Loucy (cell line): ENCODE results near the gene DNM1.

Source experiments
- H2AFZ ChIP-seq: fragments of 200-600 bp; sonication (generic); 2 replicates; pipeline ENCODE4 v1.6.0; 2016; ENCODE audit warnings: antibody characterized with exemption, mild to moderate bottlenecking, low read length, moderate library complexity
- H3F3A ChIP-seq: fragments of 200-600 bp; 2 replicates; pipeline ENCODE4 v1.6.0; 2016; ENCODE audit warnings: antibody characterized with exemption, low read depth, mild to moderate bottlenecking
- H3K27me3 ChIP-seq: fragments of 200-600 bp; sonication (generic); 2 replicates; pipeline ENCODE4 v1.6.1; 2014; ENCODE audit warnings: low read length, mild to moderate bottlenecking; ENCODE audit not compliant: insufficient read depth, poor library complexity, severe bottlenecking
- H3K36me3 ChIP-seq: fragments of 200-600 bp; sonication (generic); 2 replicates; pipeline ENCODE4 v1.6.1; 2016; ENCODE audit warnings: low read length; ENCODE audit not compliant: insufficient read depth
- H3K4me1 ChIP-seq: fragments of 200-600 bp; sonication (generic); 2 replicates; pipeline ENCODE4 v1.5.1; 2014; ENCODE audit warnings: low read length, mild to moderate bottlenecking; ENCODE audit not compliant: insufficient read depth, poor library complexity, severe bottlenecking
- H3K4me2 ChIP-seq: fragments of 200-600 bp; sonication (generic); 2 replicates; pipeline ENCODE4 v1.6.0; 2014; ENCODE audit warnings: antibody characterized with exemption, low read length, low read depth, mild to moderate bottlenecking; ENCODE audit not compliant: poor library complexity, severe bottlenecking
- H3K4me3 ChIP-seq: fragments of 200-600 bp; sonication (generic); 2 replicates; pipeline ENCODE4 v1.5.1; 2014; ENCODE audit warnings: low read length, mild to moderate bottlenecking, mixed read lengths; ENCODE audit not compliant: poor library complexity, severe bottlenecking
- H3K79me2 ChIP-seq: fragments of 200-600 bp; sonication (generic); 2 replicates; pipeline ENCODE4 v1.6.1; 2014; ENCODE audit warnings: low read length; ENCODE audit not compliant: insufficient read depth
- H3K9ac ChIP-seq: fragments of 200-600 bp; sonication (generic); 2 replicates; pipeline ENCODE4 v1.6.0; 2014; ENCODE audit warnings: mild to moderate bottlenecking, low read depth, low read length, moderate library complexity; ENCODE audit not compliant: poor library complexity, severe bottlenecking
- H3K9me2 ChIP-seq: fragments of 200-600 bp; sonication (generic); replicated peaks from 2 replicates; pipeline ENCODE4 v1.6.1; 2016; ENCODE audit warnings: low read depth, low read length, mixed read lengths
- H3K9me3 ChIP-seq: fragments of 200-600 bp; sonication (generic); 2 replicates; pipeline ENCODE4 v1.6.1; 2014; ENCODE audit warnings: mild to moderate bottlenecking, antibody characterized with exemption, low read length, low read depth; ENCODE audit not compliant: insufficient read depth
- H4K20me1 ChIP-seq: fragments of 200-600 bp; sonication (generic); 2 replicates; pipeline ENCODE4 v1.6.0; 2014; ENCODE audit warnings: antibody characterized with exemption, low read length, mild to moderate bottlenecking; ENCODE audit not compliant: insufficient read depth, poor library complexity, severe bottlenecking
- CTCF ChIP-seq: fragments of 200-600 bp; sonication (generic); conservative IDR thresholded peaks from 2 replicates; pipeline ENCODE4 v1.5.1; 2014; ENCODE audit warnings: mild to moderate bottlenecking, antibody characterized with exemption, low read length
- EZH2phosphoT487 ChIP-seq: fragments of 200-600 bp; IDR thresholded peaks from 2 replicates; pipeline ENCODE4 v1.6.1; 2018; ENCODE audit warnings: antibody characterized with exemption, mild to moderate bottlenecking, moderate library complexity, borderline replicate concordance

DNM1 gene

DNA sequence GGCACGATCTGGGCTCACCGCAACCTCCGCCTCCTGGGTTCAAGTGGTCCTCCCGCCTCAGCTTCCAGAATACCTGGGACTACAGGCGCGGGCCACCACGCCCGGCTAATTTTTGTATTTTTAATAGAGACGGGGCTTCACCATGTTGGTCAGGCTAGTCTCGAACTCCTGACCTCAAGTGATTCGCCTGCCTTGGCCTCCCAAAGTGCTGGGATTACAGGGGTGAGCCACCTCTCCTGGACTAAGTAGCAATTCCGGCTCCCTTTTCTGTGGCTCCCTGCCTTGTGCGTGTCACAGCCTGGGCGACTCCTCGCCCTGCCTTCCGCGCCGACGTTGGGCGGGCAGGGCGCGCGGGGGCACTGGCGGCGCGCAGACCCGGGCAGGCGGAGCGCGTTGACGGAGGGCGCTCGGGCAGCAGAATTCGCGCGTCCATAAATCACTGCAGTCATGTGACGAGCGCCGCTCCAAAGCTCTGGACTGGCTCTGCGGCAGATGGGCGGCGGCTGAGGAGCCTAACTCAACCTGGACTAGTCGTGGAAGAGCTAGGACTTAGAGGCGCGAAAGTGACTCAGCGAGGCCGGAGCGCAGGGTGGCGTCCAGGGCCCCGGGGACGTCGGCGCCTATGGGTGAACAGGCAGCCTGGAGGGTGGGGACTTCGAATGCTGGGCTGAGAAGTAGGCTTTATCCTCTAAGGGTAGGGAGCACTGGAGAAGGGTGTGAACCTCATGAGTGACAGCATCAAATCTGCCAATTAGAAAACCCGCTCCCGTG, 10.4 kb upstream of the DNM1 start:
- Histone ChIP-seq H3K79me2 (peaks cover 25% of the 10 kb centered on the region), H3K4me2 (no peak overlapping the region), H3K4me3 (no peak overlapping the region), H3K27me3 (no peaks in the 10 kb centered on the region), H3F3A (no peaks in the 10 kb centered on the region), H3K4me1 (peaks cover 27% of the 10 kb centered on the region), H2AFZ (no peak overlapping the region), H4K20me1 (no peaks in the 10 kb centered on the region), H3K9me3 (no peaks in the 10 kb centered on the region), H3K36me3 (no peaks in the 10 kb centered on the region), H3K9me2 (no peaks in the 10 kb centered on the region), H3K9ac (no peak overlapping the region)
- TF ChIP-seq CTCF = no peak
- no peak for TF ChIP-seq EZH2phosphoT487

GRCh38 chr9:128193469-128194096, 9.6 kb upstream of the DNM1 start:
- Histone ChIP-seq H3K9me3 (no peaks in the 10 kb centered on the region), H2AFZ (no peak overlapping the region), H4K20me1 (no peaks in the 10 kb centered on the region), H3K9ac (no peak overlapping the region), H3K9me2 (no peaks in the 10 kb centered on the region), H3K4me3 (no peak overlapping the region), H3K4me1 (peaks cover 22% of the 10 kb centered on the region), H3K36me3 (no peaks in the 10 kb centered on the region), H3K79me2 (peaks cover 25% of the 10 kb centered on the region), H3K4me2 (no peak overlapping the region), H3K27me3 (no peaks in the 10 kb centered on the region), H3F3A (no peaks in the 10 kb centered on the region)
- TF ChIP-seq CTCF (no peak), EZH2phosphoT487 (no peak)

GRCh38 chr9:128201441-128202369, 1.5 kb upstream of the DNM1 start:
- TF ChIP-seq CTCF = no peak
- no peak for TF ChIP-seq EZH2phosphoT487
- H3K36me3 ChIP-seq = no peaks in the 10 kb centered on the region
- no peaks in the 10 kb centered on the region for H3K79me2 ChIP-seq
- no peak overlapping the region for H3K4me3 ChIP-seq
- no peak overlapping the region for H2AFZ ChIP-seq
- peaks cover 7% of the 10 kb centered on the region for H3K27me3 ChIP-seq
- H4K20me1 ChIP-seq = no peaks in the 10 kb centered on the region
- no peaks in the 10 kb centered on the region for H3K9me2 ChIP-seq
- H3K9ac ChIP-seq = no peak overlapping the region
- no peaks in the 10 kb centered on the region for H3F3A ChIP-seq
- no peaks in the 10 kb centered on the region for H3K9me3 ChIP-seq
- no peak overlapping the region for H3K4me2 ChIP-seq
- peaks cover 11% of the 10 kb centered on the region for H3K4me1 ChIP-seq
